HepG2 (cell line): Measurements from ENCODE around the gene PLP1.

Experiments used
- CBX5 ChIP-seq: sonication (generic); formaldehyde crosslinking; IDR thresholded peaks from 2 replicates; pipeline ENCODE4 v1.4.0; 2020; ENCODE audit warnings: missing genetic modification reagents, borderline replicate concordance
- FOXM1 ChIP-seq: sonication (generic); formaldehyde crosslinking; IDR thresholded peaks from 2 replicates; pipeline ENCODE4 v1.5.0; 2020; ENCODE audit warnings: missing genetic modification reagents
- NFE2L1 ChIP-seq: sonication (generic); formaldehyde crosslinking; IDR thresholded peaks from 2 replicates; pipeline ENCODE4 v1.4.0; 2020; ENCODE audit warnings: missing genetic modification reagents, mild to moderate bottlenecking, borderline replicate concordance
- NFE2L2 ChIP-seq: fragments of 150-350 bp; IDR thresholded peaks from 2 replicates; pipeline ENCODE4 v1.6.1; 2014; ENCODE audit warnings: low read length
- NR2F1 ChIP-seq, 2 experiments: fragments of 450-650 bp in 1 of 2; formaldehyde crosslinking in 1 of 2; IDR thresholded peaks; 2 replicates each; pipeline versions ENCODE4 v1.5.0 to v1.6.1; 2016 to 2020; ENCODE audit warnings: mild to moderate bottlenecking in 1 of 2, missing compliant biosample characterization in 1 of 2, missing genetic modification reagents in 1 of 2, moderate library complexity in 1 of 2
- TF ChIP-seq, protein P1 (sequence below): sonication (generic); formaldehyde crosslinking; conservative IDR thresholded peaks from 2 replicates; pipeline ENCODE4 v1.4.0; 2020; ENCODE audit warnings: missing genetic modification reagents

DNA sequence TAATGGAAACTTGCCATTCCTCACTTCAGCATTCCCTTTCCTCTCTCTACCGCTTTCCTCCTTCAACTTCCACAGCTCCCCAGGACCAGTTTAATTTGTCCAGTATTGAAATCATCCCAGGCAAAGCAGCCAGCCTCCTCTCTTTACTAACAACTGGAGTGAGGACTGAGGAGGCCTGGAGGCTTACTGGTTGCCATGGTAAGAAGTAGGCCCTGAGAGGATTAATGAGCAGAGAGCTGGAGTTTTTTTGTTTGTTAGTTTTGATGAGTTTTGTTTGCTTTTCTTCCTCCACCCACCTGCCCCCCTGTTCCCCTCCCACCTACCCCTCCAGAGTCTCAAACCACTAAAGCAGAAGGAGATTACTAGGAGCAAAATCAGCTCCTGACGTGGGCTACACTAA, 29.5 kb upstream of the PLP1 start:
- TF ChIP-seq FOXM1 (CRISPR knock-in tag) (no peak), NR2F1 (CRISPR knock-in tag; IDR thresholded peaks at IDR 0.05) (no peak), NFE2L1 (CRISPR knock-in tag) (no peak), NFE2L2 (no peak), CBX5 (CRISPR knock-in tag) (no peak)
- TF ChIP-seq, protein P1, sequence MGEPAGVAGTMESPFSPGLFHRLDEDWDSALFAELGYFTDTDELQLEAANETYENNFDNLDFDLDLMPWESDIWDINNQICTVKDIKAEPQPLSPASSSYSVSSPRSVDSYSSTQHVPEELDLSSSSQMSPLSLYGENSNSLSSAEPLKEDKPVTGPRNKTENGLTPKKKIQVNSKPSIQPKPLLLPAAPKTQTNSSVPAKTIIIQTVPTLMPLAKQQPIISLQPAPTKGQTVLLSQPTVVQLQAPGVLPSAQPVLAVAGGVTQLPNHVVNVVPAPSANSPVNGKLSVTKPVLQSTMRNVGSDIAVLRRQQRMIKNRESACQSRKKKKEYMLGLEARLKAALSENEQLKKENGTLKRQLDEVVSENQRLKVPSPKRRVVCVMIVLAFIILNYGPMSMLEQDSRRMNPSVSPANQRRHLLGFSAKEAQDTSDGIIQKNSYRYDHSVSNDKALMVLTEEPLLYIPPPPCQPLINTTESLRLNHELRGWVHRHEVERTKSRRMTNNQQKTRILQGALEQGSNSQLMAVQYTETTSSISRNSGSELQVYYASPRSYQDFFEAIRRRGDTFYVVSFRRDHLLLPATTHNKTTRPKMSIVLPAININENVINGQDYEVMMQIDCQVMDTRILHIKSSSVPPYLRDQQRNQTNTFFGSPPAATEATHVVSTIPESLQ = no peak
